ENCODE measurements around the gene CCDC54.

Gene CCDC54

GRCh38 chr3:107395066-107395465 is 17.8 kb downstream of the CCDC54 start:
- DNase-seq = no peak

- DNase-seq = no peak
Measured at GRCh38 chr3:107401301-107401700, 24.1 kb downstream of the CCDC54 start.

- no peak for DNase-seq
Measured at GRCh38 chr3:107402214-107402613, 25.0 kb downstream of the CCDC54 start.

- DNase-seq = no peak
Measured at GRCh38 chr3:107404727-107405469, 27.7 kb downstream of the CCDC54 start.

DNA sequence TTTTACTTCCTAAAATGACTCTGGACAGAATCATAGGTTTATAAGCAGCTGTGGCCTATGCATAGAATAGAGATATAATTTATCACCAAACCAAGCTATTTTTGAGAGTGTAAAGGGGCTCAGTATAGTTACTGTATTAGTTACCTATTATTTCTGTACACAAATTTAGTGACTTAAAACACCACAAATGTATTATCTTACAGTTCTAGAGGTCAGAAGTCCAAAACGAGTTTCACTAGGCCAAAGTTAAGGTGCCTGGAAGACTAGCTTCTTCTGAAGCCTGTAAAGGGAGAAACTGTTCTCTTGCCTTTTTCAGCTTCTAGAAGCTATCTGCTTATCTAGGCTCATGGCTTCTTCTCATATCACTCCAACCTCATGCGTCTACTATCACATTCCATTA is 30.1 kb downstream of the CCDC54 start:
- DNase-seq = no peak

DNA sequence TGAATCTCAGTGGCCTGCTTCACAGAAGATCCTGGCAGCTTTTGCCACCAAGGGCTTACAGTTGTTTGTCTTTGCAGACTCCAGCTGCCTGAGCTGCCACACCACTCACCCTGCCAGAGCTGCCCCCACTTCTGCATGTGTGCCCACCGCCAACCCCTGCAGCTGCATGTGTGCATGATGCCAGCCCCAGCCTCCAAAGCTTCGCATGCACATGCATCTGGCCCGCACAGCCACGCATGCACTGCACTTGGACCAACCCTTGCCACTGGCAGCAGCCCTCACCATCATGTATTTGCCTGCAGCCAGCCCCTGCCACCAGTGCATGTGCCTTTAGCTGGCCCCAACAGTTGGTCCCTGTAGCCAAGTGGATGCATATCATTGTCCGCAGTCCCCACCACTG is 31.3 kb downstream of the CCDC54 start:
- DNase-seq = no peak

- no peak for DNase-seq
Measured at GRCh38 chr3:107409365-107409764, 32.1 kb downstream of the CCDC54 start.

GRCh38 chr3:107410606-107411005 is 33.4 kb downstream of the CCDC54 start:
- DNase-seq = no peak

DNA sequence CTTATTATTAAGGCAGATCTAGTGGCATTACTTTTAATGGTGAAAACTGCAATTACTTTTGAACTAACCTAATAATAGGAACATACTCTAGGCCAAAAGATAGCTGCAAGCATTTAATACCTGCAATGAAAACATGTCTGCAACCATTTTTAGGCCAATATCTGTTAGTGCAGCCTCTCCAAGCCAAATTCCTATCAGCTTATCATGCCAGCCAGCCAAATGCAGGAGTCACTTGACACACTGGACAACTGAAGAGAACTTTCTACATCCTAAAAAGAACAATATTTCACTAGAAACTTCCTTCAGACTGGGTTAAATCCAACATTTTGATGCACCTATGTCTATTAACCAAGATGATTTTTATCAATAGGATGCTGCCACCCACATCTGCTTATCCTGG is 33.8 kb downstream of the CCDC54 start:
- no peak for DNase-seq

DNA sequence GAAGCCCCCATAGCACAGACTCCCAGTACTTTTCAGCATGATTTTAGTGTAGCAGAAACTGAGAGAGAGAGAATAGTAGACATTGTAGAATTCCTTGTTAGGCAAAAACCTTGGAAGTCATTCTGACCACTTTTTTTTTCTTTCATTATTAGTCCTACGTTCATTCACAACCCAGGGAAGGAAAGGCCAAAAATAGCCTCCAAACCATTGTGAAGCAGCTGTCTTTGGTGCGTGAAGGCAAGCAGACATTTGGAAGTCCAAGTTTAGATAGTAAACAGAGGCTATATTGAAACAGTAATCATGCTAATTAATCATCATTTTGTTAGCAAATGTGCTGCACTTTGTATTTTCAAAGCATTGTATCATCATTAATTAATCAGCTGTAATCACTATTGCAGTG is 34.5 kb downstream of the CCDC54 start:
- no peak for DNase-seq

DNA sequence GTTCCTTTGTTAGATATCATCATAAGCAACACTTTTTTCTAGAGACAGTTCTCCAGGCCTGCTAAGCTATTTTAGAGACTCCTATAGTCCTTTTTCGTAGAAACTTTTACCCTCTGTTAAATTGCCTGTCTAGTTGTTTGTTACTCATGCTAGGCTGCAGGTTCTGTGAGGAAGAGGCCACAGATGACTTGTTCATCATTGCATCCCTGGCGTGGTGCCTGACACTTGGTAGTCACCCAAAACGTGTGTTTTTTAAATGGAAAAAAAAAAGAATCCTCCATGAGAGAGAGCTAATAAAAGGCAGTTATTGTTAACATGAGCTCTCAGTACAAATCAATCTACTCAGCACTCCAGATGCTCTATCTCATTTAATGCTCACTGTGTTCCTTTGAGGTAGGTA is 35.1 kb downstream of the CCDC54 start:
- no peak for DNase-seq

GRCh38 chr3:107413264-107413663 is 36.0 kb downstream of the CCDC54 start:
- no peak for DNase-seq

GRCh38 chr3:107414325-107414964 is 37.2 kb downstream of the CCDC54 start:
- DNase-seq = no peak

GRCh38 chr3:107416138-107416537 is 38.9 kb downstream of the CCDC54 start:
- DNase-seq = no peak

DNA sequence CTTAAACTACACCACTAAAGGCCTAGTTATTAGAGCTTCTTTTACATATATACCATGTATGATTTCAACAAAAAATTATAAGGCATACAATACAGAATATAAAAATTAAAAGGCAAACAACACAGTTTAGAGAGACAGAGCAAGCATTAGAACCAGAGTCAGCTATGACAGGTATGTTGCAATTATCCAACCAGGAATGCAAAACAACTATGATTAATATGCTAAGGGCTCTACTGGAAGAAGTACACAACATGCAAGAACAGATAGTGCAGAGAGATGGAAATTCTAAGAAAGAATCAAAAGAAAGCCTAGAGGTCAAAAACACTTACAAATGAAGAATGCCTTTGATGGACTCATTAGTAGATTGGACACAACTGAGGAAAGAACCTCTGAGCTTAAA is 39.6 kb downstream of the CCDC54 start:
- DNase-seq = no peak

DNA sequence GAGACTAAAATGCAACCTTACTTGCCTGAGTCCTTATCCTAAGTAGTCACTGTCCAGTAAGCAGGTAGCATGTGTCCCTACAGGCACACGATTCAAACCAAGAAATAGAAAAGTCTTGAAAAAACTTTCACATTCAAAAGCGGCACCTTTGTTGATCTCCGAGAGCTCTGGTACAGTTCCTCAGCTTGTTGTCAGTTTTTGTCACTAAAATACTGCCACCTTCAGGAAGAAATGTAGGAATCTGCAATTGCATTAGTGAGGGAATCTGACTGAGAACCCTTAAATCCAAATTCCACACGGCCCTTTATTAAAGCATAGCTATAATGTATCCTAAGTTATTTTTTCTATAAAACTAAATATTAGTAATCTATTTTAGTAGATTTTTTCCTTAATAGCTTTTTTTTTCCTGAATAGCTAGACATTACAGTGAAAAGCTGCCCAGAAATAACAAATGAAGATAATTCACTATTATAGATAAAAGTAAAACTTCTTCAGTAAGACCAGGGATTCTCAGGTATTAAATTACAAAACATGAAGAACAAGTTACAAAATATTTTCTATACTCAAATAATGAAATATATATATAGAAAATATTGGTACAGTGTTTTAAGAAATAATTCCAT is 44.0 kb downstream of the CCDC54 start:
- DNase-seq = no peak

DNA sequence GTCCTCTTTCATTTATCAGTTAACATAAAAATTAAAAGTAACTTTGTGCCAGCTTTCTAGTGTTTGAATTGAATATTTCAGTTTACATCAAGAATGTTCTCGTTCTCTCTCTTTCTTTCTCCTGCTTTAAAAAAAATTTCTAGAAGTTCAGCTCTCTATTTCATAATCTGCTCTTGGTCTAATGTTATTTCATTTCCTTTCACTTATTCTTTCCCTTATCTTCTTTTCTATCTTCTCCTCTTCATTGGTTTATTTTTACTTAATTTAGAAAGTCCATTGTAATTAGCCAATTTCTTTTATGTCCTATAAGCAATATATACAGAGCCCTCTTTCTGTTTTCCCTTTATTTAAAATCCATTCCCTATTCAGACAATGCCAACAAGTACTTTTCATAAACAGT is 44.6 kb downstream of the CCDC54 start:
- DNase-seq = no peak

GRCh38 chr3:107425033-107425432 is 47.8 kb downstream of the CCDC54 start:
- no peak for DNase-seq

DNA sequence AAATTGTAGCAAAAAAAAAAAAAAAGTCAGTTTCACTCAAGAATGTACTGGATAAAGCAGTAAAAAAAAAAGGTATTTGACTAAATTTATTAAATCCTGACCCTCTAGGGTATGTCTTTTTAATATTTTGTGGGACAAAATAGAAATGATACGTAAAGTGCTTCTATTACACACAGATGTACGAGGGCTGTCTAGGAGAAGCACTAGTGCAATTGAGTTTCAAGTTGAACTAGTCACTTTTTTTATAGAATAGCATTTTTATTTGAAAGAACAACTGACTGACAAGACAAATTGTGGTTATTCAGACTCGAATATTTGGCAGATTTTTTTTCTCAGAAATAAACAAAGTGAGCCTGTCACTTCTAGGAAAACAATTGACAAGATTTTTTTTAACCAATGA is 49.0 kb downstream of the CCDC54 start:
- no peak for DNase-seq
